Measurements from ENCODE around the gene CLSTN2.

DNA sequence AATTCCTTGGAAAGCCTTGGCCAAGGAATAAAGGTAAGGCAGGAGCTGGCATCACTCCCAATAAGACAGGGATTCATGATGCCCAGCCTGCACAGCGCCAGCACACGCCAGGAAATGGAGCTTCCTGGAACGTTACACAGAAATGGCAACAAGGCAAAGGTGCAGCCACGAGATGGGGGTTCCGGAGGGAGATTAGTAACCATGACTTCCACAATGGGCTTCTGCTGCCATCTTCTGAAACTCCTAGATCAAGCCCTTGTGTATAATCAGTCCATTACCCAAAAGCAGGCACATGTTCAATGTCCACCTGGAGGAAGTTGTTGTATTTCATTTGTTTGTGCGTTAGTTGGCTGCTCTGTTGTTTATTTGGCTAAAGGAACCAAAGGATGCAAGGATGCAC is 611.7 kb downstream of the CLSTN2 start:
- TF ChIP-seq ZNF548 (tag by site-specific recombination; IDR thresholded peaks at IDR 0.05): no peak
- no peak for TF ChIP-seq ZNF416 (tag by site-specific recombination; IDR thresholded peaks at IDR 0.05)
- no peak for TF ChIP-seq GLI4 (tag by site-specific recombination; IDR thresholded peaks at IDR 0.05)
- no peak for TF ChIP-seq MZF1 (tag by site-specific recombination; IDR thresholded peaks at IDR 0.05; ENCODE audit: borderline replicate concordance)
- no peak for TF ChIP-seq ZBTB8A (tag by site-specific recombination; IDR thresholded peaks at IDR 0.05)
- TF ChIP-seq, protein P1, sequence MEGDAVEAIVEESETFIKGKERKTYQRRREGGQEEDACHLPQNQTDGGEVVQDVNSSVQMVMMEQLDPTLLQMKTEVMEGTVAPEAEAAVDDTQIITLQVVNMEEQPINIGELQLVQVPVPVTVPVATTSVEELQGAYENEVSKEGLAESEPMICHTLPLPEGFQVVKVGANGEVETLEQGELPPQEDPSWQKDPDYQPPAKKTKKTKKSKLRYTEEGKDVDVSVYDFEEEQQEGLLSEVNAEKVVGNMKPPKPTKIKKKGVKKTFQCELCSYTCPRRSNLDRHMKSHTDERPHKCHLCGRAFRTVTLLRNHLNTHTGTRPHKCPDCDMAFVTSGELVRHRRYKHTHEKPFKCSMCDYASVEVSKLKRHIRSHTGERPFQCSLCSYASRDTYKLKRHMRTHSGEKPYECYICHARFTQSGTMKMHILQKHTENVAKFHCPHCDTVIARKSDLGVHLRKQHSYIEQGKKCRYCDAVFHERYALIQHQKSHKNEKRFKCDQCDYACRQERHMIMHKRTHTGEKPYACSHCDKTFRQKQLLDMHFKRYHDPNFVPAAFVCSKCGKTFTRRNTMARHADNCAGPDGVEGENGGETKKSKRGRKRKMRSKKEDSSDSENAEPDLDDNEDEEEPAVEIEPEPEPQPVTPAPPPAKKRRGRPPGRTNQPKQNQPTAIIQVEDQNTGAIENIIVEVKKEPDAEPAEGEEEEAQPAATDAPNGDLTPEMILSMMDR (tag by site-specific recombination; IDR thresholded peaks at IDR 0.05): no peak
- TF ChIP-seq ZNF335 (tag by site-specific recombination; conservative IDR thresholded peaks at IDR 0.05): no peak

All from HEK293 (cell line).